G401.6 (cell line): ENCODE results near the gene SREK1IP1.

ENCODE experiments used
- FAIRE-seq: peaks from 2 replicates; lab custom pipeline; 2012; peaks lifted over from hg19 to GRCh38; lab: Jason Lieb, UNC

The SREK1IP1 gene

DNA sequence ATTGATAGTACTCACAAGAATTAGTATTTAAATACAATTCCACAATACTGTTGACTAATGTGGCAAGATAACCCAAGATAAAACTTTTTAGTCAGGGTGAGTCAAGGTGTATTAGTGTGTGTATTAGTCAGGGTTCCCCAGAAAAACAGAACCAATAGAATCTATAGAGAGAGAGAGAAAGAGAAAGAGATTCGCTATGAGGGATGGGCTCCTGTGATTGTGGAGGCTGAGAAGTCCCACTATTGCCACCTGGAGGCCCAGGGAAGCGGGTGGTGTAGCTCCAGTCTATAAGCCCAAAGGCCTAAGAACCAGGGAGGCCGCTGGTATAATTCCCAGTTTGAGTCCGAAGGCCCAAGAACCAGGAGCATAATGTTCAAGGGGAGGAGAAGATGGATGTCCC is 88.2 kb downstream of the SREK1IP1 start:
- no peak for FAIRE-seq

DNA sequence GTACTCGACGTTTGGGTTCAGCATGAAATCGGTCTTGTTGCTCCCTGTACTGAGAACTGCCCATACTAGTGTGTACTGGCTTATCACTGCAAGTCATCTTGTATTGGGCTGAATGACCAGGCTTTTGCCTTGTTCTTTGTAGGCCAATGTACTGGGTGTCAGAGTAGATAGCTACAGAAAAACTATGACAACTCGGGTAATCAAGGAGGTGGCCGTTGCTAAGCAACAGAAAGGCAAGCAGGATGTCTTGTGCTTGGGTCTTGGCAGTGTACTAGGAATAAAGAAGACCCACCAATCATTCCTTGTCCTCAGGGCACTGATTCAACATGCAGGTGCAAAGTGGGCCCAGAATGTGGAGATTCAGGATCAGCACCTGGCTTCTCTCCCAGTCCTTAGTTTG is 90.1 kb downstream of the SREK1IP1 start:
- FAIRE-seq: no peak

DNA sequence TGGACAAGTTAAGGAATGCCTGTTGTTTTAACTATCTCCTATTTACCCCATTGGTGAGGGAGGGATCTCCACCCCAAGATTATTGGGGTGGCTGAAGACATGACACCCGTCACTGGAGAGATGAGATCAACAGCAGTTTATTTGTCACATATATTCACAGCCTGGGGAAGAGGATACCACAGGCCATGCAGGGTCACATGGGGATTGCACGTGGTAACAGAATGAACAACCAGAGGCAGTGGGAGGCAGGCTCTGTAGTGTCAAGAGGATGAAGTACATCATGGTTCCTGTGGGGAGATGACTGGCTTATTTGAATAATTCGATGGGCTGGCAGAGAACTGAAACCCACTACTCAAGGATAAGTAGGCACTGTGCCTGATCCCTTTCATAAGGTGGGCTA is 96.8 kb downstream of the SREK1IP1 start:
- FAIRE-seq: no peak

- no peak for FAIRE-seq
Measured at GRCh38 chr5:64670277-64670676, 98.2 kb downstream of the SREK1IP1 start.
